ENCODE results near the gene MTOR. TPM values are rescaled to one million over a fixed set of nuclear protein-coding genes. Genes with fewer than 3 reads are reported as not detected.
"Not testable (repeated sequence)": the region's sequence is repeated elsewhere in the genome, so short reads cannot be mapped to it uniquely, and the experiment has no call there.

The MTOR gene
- total RNA-seq, 1 experiment from 2014 or later = 36.4 TPM

DNA sequence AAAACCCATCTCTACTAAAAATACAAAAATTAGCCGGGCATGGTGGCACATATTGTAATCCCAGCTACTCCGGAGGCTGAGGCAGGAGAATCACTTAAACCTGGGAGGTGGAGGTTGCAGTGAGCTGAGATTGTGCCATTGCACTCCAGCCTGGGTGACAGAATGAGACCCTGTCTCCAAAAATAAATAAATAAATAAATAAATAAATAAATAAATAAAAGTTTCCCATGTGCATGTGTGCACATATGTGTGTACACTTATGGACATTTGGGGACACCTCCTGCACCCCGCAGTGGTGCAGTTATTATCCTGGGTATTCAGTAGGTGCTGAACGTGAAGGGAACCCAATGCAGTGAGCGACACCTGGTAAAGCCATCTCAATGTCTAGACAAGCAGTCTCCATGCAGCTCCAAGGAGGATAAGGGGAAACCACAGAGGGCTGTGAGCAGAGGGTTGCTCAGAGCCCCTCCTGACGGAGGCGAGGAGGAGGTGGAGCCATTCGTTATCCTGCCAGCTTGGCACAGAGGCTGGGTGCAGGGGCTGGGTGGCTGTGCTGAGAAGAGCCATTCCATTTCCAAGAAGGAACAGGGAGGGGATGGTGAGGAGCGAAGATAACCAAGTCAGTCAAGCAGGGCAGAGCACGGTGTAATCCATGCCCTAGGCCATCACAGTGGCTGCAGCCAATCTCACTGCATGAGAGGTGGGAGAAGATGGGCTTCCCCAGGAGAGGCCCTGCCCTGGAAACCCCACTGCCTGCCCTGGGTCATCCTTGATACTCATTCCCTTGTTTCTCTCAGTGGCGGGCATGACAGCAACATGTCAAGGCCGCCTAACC is 36.3 kb upstream of the MTOR start:
- Histone ChIP-seq H3K9me3 (ENCODE audit: low read length) (no peaks in the 10 kb centered on the region), H3K36me3 (ENCODE audit: insufficient read depth, low read length) (no peaks in the 10 kb centered on the region), H3K4me1 (ENCODE audit: low read length) (no peaks in the 10 kb centered on the region), H4K20me1 (ENCODE audit: insufficient read depth, low read depth, low read length) (no peaks in the 10 kb centered on the region), H3K79me2 (ENCODE audit: low read length) (no peaks in the 10 kb centered on the region), H3K4me3 (ENCODE audit: low read length) (no peak overlapping the region), H3K9me2 (replicated peaks; ENCODE audit: insufficient read depth, low read length) (no peaks in the 10 kb centered on the region), H3K27ac (ENCODE audit: low read length) (no peak overlapping the region), H2AFZ (ENCODE audit: low read length) (no peak overlapping the region), H3K4me2 (ENCODE audit: low read depth, low read length, poor library complexity, severe bottlenecking) (no peak overlapping the region), H3K27me3 (ENCODE audit: low read length) (no peaks in the 10 kb centered on the region), H3K9ac (ENCODE audit: low read length) (no peak overlapping the region)
- DNase-seq = no peak

DNA sequence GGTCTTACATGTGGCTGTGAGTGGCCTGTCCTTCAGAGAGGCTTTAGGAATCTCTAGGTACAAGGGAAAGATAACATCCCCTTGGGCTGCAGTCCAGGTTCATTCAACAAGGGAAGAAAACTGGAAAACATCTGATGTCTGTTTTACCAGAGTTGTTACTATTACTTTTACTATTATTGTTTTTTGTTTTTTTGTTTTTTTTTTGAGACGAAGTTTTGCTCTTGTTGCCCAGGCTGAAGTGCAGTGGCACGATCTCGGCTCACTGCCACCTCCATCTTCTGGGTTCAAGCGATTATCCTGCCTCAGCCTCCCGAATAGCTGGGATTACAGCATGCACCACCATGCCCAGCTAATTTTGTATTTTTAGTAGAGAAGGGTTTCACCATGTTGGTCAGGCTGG is 35.4 kb upstream of the MTOR start:
- not testable (repeated sequence) for H2AFZ ChIP-seq (ENCODE audit: low read length); DNase-seq; H3K79me2 ChIP-seq (ENCODE audit: low read length); H3K4me1 ChIP-seq (ENCODE audit: low read length); H3K9me2 ChIP-seq (replicated peaks; ENCODE audit: insufficient read depth, low read length); H3K4me2 ChIP-seq (ENCODE audit: low read depth, low read length, poor library complexity, severe bottlenecking); H3K27ac ChIP-seq (ENCODE audit: low read length); H3K4me3 ChIP-seq (ENCODE audit: low read length); H3K9ac ChIP-seq (ENCODE audit: low read length); H3K9me3 ChIP-seq (ENCODE audit: low read length); H3K36me3 ChIP-seq (ENCODE audit: insufficient read depth, low read length); H4K20me1 ChIP-seq (ENCODE audit: insufficient read depth, low read depth, low read length); H3K27me3 ChIP-seq (ENCODE audit: low read length)

DNA sequence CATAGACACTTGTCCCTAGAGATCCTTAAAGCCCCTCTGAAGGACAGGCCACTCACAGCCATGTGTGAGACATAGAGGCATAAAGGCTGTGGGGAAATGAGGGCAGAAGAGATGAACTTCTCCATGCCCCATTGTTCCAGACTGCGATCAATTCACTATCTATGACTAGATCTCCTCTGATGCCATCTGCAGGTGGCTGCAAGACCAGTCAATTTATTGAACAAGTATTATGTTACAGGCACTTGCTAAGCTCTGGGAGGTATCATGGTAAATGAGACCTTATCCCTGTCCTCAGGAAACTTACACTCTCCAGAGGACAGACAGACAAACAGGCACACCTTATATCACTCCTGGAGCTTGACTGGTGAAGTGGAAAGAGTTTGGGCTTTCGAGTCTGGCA is 33.6 kb upstream of the MTOR start:
- Histone ChIP-seq H3K27ac (ENCODE audit: low read length) (no peak overlapping the region), H3K27me3 (ENCODE audit: low read length) (no peaks in the 10 kb centered on the region), H3K4me3 (ENCODE audit: low read length) (no peak overlapping the region), H3K9me3 (ENCODE audit: low read length) (no peaks in the 10 kb centered on the region), H2AFZ (ENCODE audit: low read length) (no peak overlapping the region), H3K9me2 (replicated peaks; ENCODE audit: insufficient read depth, low read length) (no peaks in the 10 kb centered on the region), H4K20me1 (ENCODE audit: insufficient read depth, low read depth, low read length) (no peaks in the 10 kb centered on the region), H3K4me2 (ENCODE audit: low read depth, low read length, poor library complexity, severe bottlenecking) (no peak overlapping the region), H3K36me3 (ENCODE audit: insufficient read depth, low read length) (no peaks in the 10 kb centered on the region), H3K4me1 (ENCODE audit: low read length) (no peaks in the 10 kb centered on the region), H3K79me2 (ENCODE audit: low read length) (no peaks in the 10 kb centered on the region), H3K9ac (ENCODE audit: low read length) (no peak overlapping the region)
- DNase-seq = peak; percentile 41

DNA sequence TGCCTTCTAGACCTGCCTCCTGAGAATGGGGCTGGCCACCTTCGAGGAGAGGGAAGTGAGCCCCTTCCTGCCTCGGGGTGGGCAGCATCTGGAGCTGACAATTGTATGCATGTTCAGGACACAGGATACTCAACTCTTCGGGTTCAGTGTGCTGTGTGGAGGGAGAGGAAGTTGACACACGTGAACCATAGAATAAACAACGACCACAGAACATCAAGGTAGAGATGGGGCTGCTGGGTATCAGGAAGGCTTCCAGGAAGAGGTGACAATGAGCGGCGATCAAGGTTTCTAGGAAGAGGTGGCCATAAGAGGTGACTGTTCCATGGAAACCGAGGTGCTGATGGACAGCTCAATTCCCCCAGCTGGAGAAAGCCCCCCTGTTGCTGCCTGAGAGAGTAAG is 32.6 kb upstream of the MTOR start:
- H3K4me1 ChIP-seq (ENCODE audit: low read length) = no peaks in the 10 kb centered on the region
- H3K27ac ChIP-seq (ENCODE audit: low read length) = no peak overlapping the region

DNA sequence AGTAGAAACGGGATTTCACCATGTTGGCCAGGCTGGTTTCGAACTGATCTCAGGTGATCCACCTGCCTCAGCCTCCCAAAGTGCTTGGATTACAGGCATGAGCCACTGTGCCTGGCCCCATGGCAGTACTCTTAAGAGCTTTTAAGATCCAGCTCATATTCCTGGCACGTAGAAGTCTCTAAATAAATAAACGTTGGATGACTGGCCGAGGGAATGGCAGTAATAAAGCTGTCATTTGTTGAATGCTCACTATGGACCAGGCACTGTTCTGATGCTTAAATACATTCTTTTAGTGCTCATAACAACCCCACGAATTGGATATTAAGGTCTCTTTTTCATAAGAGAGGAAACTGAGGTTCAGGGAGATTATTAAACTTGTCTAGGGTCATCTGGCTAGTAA is 31.5 kb upstream of the MTOR start:
- H3K9me3 ChIP-seq (ENCODE audit: low read length) = no peaks in the 10 kb centered on the region
- H3K27ac ChIP-seq (ENCODE audit: low read length) = no peak overlapping the region
- no peaks in the 10 kb centered on the region for H3K36me3 ChIP-seq (ENCODE audit: insufficient read depth, low read length)
- H3K4me1 ChIP-seq (ENCODE audit: low read length) = no peaks in the 10 kb centered on the region
- H3K4me2 ChIP-seq (ENCODE audit: low read depth, low read length, poor library complexity, severe bottlenecking) = no peak overlapping the region
- no peaks in the 10 kb centered on the region for H3K79me2 ChIP-seq (ENCODE audit: low read length)
- H3K27me3 ChIP-seq (ENCODE audit: low read length) = no peaks in the 10 kb centered on the region
- H3K4me3 ChIP-seq (ENCODE audit: low read length) = no peak overlapping the region
- H3K9ac ChIP-seq (ENCODE audit: low read length) = no peak overlapping the region
- no peak for DNase-seq
- H3K9me2 ChIP-seq (replicated peaks; ENCODE audit: insufficient read depth, low read length) = no peaks in the 10 kb centered on the region
- no peak overlapping the region for H2AFZ ChIP-seq (ENCODE audit: low read length)
- no peaks in the 10 kb centered on the region for H4K20me1 ChIP-seq (ENCODE audit: insufficient read depth, low read depth, low read length)

More for the DNA sequence above, 32.6 kb upstream of the MTOR start:
- H3K27me3 ChIP-seq (ENCODE audit: low read length) = no peaks in the 10 kb centered on the region
- no peak overlapping the region for H3K4me3 ChIP-seq (ENCODE audit: low read length)
- no peak overlapping the region for H3K4me2 ChIP-seq (ENCODE audit: low read depth, low read length, poor library complexity, severe bottlenecking)
- no peaks in the 10 kb centered on the region for H3K79me2 ChIP-seq (ENCODE audit: low read length)
- no peak for DNase-seq
- no peaks in the 10 kb centered on the region for H3K9me3 ChIP-seq (ENCODE audit: low read length)
- H3K36me3 ChIP-seq (ENCODE audit: insufficient read depth, low read length) = no peaks in the 10 kb centered on the region
- H3K9me2 ChIP-seq (replicated peaks; ENCODE audit: insufficient read depth, low read length) = no peaks in the 10 kb centered on the region
- H2AFZ ChIP-seq (ENCODE audit: low read length) = no peak overlapping the region
- no peak overlapping the region for H3K9ac ChIP-seq (ENCODE audit: low read length)
- H4K20me1 ChIP-seq (ENCODE audit: insufficient read depth, low read depth, low read length) = no peaks in the 10 kb centered on the region

DNA sequence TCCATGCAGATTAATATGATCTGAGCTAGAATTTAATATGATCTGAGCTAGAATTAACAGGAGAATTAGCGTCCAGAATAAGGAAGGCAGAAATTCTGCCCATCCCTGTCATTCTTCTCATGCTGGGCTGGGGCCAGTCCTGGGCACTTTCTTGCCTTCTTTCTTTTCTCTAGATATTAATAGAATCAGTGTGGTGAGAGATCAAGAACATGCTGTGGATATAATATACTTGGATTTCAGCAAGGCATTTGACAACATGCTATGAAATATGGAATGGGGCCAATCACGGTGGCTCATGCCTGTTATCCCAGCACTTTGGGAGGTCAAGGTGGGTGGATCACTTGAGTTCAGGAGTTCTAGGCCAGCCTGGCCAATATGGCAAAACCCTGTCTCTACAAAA is 28.7 kb upstream of the MTOR start:
- Histone ChIP-seq H3K4me2 (ENCODE audit: low read depth, low read length, poor library complexity, severe bottlenecking) (no peak overlapping the region), H3K27me3 (ENCODE audit: low read length) (no peaks in the 10 kb centered on the region), H3K36me3 (ENCODE audit: insufficient read depth, low read length) (0 out of 2 replicates have a peak, but pooled peaks cover 8% of the 10 kb centered on the region), H3K9me3 (ENCODE audit: low read length) (no peaks in the 10 kb centered on the region), H3K9ac (ENCODE audit: low read length) (no peak overlapping the region), H3K4me1 (ENCODE audit: low read length) (no peaks in the 10 kb centered on the region), H3K9me2 (replicated peaks; ENCODE audit: insufficient read depth, low read length) (no peaks in the 10 kb centered on the region), H3K4me3 (ENCODE audit: low read length) (no peak overlapping the region), H4K20me1 (ENCODE audit: insufficient read depth, low read depth, low read length) (no peaks in the 10 kb centered on the region), H3K79me2 (ENCODE audit: low read length) (no peaks in the 10 kb centered on the region), H2AFZ (ENCODE audit: low read length) (no peak overlapping the region), H3K27ac (ENCODE audit: low read length) (no peak overlapping the region)
- DNase-seq = no peak

DNA sequence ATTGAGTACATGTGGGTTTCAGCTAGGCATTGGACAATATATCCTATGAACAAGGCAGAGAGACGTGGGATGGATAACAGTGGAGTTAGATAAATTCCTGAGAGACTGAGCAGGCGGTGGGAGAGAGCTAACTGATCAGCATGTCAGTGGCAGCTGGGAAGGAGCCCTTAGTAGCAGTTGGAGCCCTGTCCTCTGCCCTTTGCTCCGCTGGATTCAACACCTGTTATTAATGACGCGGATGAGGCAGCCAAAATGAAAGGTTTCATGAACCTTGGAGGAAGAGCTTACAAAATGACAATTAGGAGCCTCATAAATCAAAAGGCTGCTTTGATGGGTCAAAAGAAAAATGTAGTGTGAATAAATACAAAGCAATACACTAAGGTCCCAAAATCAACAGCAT is 26.7 kb upstream of the MTOR start:
- Histone ChIP-seq H3K36me3 (ENCODE audit: insufficient read depth, low read length) (peaks cover 8% of the 10 kb centered on the region; the same call in 1 of the 2 replicates), H3K27me3 (ENCODE audit: low read length) (no peaks in the 10 kb centered on the region), H3K9ac (ENCODE audit: low read length) (no peak overlapping the region), H2AFZ (ENCODE audit: low read length) (no peak overlapping the region), H3K9me3 (ENCODE audit: low read length) (no peaks in the 10 kb centered on the region), H3K79me2 (ENCODE audit: low read length) (peaks cover 5% of the 10 kb centered on the region; the same call in 1 of the 2 replicates), H3K9me2 (replicated peaks; ENCODE audit: insufficient read depth, low read length) (no peaks in the 10 kb centered on the region), H3K4me3 (ENCODE audit: low read length) (no peak overlapping the region), H3K4me2 (ENCODE audit: low read depth, low read length, poor library complexity, severe bottlenecking) (no peak overlapping the region), H3K4me1 (ENCODE audit: low read length) (no peaks in the 10 kb centered on the region), H4K20me1 (ENCODE audit: insufficient read depth, low read depth, low read length) (no peaks in the 10 kb centered on the region), H3K27ac (ENCODE audit: low read length) (no peak overlapping the region)
- DNase-seq = no peak

DNA sequence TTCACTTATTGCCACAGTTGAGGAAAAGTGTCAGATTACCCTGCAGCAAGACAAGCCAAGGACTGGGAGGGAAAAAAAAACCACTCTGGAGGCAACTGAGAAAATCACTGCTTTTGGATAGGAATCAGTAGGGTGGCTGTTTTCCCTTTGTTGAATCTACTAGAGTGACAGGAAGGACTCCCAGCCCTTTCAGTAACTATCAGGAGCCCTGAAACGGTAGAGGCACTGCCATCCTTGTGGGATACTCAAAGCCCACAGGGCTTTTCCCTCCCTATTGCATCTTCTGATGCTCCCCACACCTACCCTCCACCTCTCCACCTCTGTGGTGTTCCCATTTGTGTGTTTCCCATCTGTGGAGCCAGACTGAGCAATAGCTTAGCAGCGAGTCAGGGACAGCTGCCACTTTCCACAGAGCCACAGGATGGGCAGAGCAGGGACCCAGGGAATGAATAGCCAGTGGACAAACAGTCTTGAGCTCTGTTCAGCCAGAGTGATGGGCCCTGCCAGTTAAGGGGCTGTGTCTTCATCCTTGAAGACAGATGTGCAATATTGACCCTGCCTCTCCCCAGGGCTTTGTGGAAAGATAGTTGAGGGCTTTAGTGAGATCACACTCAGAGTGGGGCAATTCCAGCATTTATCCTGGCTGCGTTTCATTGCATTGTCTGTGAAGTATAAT is 24.5 kb upstream of the MTOR start:
- Histone ChIP-seq H3K36me3 (ENCODE audit: insufficient read depth, low read length) (peaks cover 21% of the 10 kb centered on the region), H3K27me3 (ENCODE audit: low read length) (no peaks in the 10 kb centered on the region), H3K4me3 (ENCODE audit: low read length) (no peak overlapping the region), H2AFZ (ENCODE audit: low read length) (no peak overlapping the region), H3K4me1 (ENCODE audit: low read length) (no peaks in the 10 kb centered on the region), H3K9me3 (ENCODE audit: low read length) (no peaks in the 10 kb centered on the region), H3K9ac (ENCODE audit: low read length) (no peak overlapping the region), H3K79me2 (ENCODE audit: low read length) (peaks cover 20% of the 10 kb centered on the region), H3K27ac (ENCODE audit: low read length) (no peak overlapping the region), H4K20me1 (ENCODE audit: insufficient read depth, low read depth, low read length) (no peaks in the 10 kb centered on the region), H3K4me2 (ENCODE audit: low read depth, low read length, poor library complexity, severe bottlenecking) (no peak overlapping the region), H3K9me2 (replicated peaks; ENCODE audit: insufficient read depth, low read length) (no peaks in the 10 kb centered on the region)
- no peak for DNase-seq

Measured in Karpas-422 (cell line).